ENCODE results near the gene HNRNPL. TPM values are rescaled to one million over a fixed set of nuclear protein-coding genes. Genes with fewer than 3 reads are reported as not detected.

The HNRNPL gene
- total and polyA plus RNA-seq, 9 of the 15 experiments (the other 6 are each of a cell fraction or from before 2014, with no cell fraction given), result 39.5 to 610 (median 299) TPM

- TF ChIP-seq YY1 (IDR thresholded peaks at IDR 0.05; ENCODE audit: borderline replicate concordance in 1 of 3, control insufficient read depth in 1 of 3, extremely low read depth in 1 of 3, insufficient read depth in 3 of 3, insufficient read length in 1 of 3, insufficient replicate concordance in 2 of 3, low read depth in 1 of 3, low read length in 2 of 3) (peak in 1 of 3 experiments; percentile 29), ZBTB17 (CRISPR knock-in tag; IDR thresholded peaks at IDR 0.05) (no peak)
These were observed 12.1 kb downstream of the HNRNPL start (continued) for GRCh38 chr19:38837656-38838121.

- H3K27ac ChIP-seq (ENCODE audit: extremely low read depth, low read depth, low read length), result no peak overlapping the region
These were observed 12.7 kb downstream of the HNRNPL start for GRCh38 chr19:38836983-38837626.

More at GRCh38 chr19:38836983-38837626, 12.7 kb downstream of the HNRNPL start:
- no peak overlapping the region for H3K9ac ChIP-seq (ENCODE audit: insufficient read depth in 1 of 2, low read depth in 2 of 2, low read length in 2 of 2)
- no peaks in the 10 kb centered on the region for H3K9me3 ChIP-seq (replicated peaks; ENCODE audit: control insufficient read depth, insufficient read depth, low read depth, low read length)
- in situ Hi-C loops (cut with MboI), result no loop called here
- ChIA-PET POLR2A (interaction anchor here (0.7 to 4.7 kb wide), 6 partner anchors 11 to 653 kb away, joined by 3 to 58 read pairs (median 3); partner anchors contain the start of gene HNRNPL), CTCF (ENCODE audit: low intra/inter-chr PET ratio) (no interaction called here)
- WGBS (ENCODE audit: insufficient coverage, low coverage, missing lambda C conversion rate), result 85% methylated on average over 6 of the region's 6 CpGs
- no peak for ATAC-seq
- H3K4me1 ChIP-seq (replicated peaks in 1 of 2; ENCODE audit: control insufficient read depth in 2 of 2, insufficient read depth in 2 of 2, low read length in 2 of 2), result peaks cover 7 to 20% of the 10 kb centered on the region in 2 experiments; a peak in 4 of 5 replicates
- no peaks in the 10 kb centered on the region for H3K9me1 ChIP-seq (ENCODE audit: control insufficient read depth, insufficient read depth, low read length)
- peak; percentile 53 for TF ChIP-seq NFIC (IDR thresholded peaks at IDR 0.05)
- TF ChIP-seq POLR2A (conservative IDR thresholded peaks at IDR 0.05), result peak; percentile 13; the same call in 1 of the 2 replicates
- no peak for TF ChIP-seq NCOA6 (IDR thresholded peaks at IDR 0.05)
- TF ChIP-seq CREBBP (IDR thresholded peaks at IDR 0.05; ENCODE audit: low read depth, low read length), result peak; percentile 73
- TF ChIP-seq POLR2G (IDR thresholded peaks at IDR 0.05; ENCODE audit: low read depth, low read length), result 0 out of 2 replicates have a peak, but pooled peaks have one; percentile 30
- TF ChIP-seq SUPT5H (IDR thresholded peaks at IDR 0.05), result 0 out of 2 replicates have a peak, but pooled peaks have one; percentile 30
- TF ChIP-seq ZNF140 (CRISPR knock-in tag; IDR thresholded peaks at IDR 0.05), result no peak
- 0 out of 4 replicates have a peak, but pooled peaks of 1 of the 2 experiments have one; percentile 18 for TF ChIP-seq FOXA3 (CRISPR knock-in tag; conservative IDR thresholded peaks at IDR 0.05 in 1 of 2, IDR thresholded peaks at IDR 0.05 in 1 of 2)
- no peak for TF ChIP-seq MCM5 (IDR thresholded peaks at IDR 0.05; ENCODE audit: low read depth)
- peaks cover 12% of the 10 kb centered on the region for H3K79me2 ChIP-seq (ENCODE audit: control insufficient read depth, insufficient read depth, low read length)
- no peak overlapping the region for H3K4me2 ChIP-seq (ENCODE audit: insufficient read depth, low read length)
- FAIRE-seq, result no peak
- H3K4me3 ChIP-seq, result no peak overlapping the region
- H4K20me1 ChIP-seq (replicated peaks; ENCODE audit: control insufficient read depth, insufficient read depth, low read length), result peaks cover 9% of the 10 kb centered on the region; the same call in 1 of the 2 replicates
- no peaks in the 10 kb centered on the region for H3K27me3 ChIP-seq (ENCODE audit: control insufficient read depth in 2 of 2, insufficient read depth in 2 of 2, low read length in 2 of 2)
- H2AFZ ChIP-seq (ENCODE audit: low read depth, low read length), result no peak overlapping the region
- peak in 2 of 4 experiments; percentile 51 to 52 for DNase-seq (ENCODE audit: extremely low read depth in 1 of 4, low spot score in 3 of 4)
- peaks cover 67% of the 10 kb centered on the region for H3K36me3 ChIP-seq (ENCODE audit: control insufficient read depth, insufficient read depth, low read length)
- BruUV-seq (replicated peaks), result no TSS peak
- intact Hi-C loops (cut with micrococcal nuclease), result no loop called here
